Measurements from ENCODE around the gene SPEF2.

DNA sequence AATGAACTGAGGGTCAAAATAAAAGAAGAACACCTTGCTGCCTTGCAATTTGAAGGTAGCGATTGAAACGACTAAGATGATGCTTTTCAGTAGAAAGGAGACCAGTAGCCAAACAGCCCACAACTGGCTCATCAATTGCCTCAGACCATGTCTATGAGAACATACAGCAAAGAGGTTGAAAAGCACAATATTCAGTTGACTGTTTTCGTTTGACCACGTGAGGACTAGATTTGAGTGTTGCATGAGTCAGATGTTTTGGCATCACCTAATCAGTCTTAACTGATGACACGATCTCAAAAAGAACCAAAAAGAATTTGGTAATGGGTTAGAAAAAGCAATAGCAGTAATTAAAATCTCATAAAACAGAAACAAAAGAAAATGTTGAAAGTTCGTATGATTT is 156.3 kb downstream of the SPEF2 start:
- no peak for TF ChIP-seq EZH2 (IDR thresholded peaks at IDR 0.05; ENCODE audit: low read depth)
- TF ChIP-seq, protein P1, sequence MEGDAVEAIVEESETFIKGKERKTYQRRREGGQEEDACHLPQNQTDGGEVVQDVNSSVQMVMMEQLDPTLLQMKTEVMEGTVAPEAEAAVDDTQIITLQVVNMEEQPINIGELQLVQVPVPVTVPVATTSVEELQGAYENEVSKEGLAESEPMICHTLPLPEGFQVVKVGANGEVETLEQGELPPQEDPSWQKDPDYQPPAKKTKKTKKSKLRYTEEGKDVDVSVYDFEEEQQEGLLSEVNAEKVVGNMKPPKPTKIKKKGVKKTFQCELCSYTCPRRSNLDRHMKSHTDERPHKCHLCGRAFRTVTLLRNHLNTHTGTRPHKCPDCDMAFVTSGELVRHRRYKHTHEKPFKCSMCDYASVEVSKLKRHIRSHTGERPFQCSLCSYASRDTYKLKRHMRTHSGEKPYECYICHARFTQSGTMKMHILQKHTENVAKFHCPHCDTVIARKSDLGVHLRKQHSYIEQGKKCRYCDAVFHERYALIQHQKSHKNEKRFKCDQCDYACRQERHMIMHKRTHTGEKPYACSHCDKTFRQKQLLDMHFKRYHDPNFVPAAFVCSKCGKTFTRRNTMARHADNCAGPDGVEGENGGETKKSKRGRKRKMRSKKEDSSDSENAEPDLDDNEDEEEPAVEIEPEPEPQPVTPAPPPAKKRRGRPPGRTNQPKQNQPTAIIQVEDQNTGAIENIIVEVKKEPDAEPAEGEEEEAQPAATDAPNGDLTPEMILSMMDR (conservative IDR thresholded peaks at IDR 0.05): no peak
